Stomach smooth muscle (tissue), 2 donors: ENCODE results near the gene MAPK1IP1L.
"Not testable (repeated sequence)": the region's sequence is repeated elsewhere in the genome, so short reads cannot be mapped to it uniquely, and the experiment has no call there.

Source experiments
- H3K27ac ChIP-seq: one replicate; pipeline ENCODE4 v1.7.0; 2013; ENCODE audit warnings: mild to moderate bottlenecking, low read length, inconsistent platforms
- H3K27me3 ChIP-seq, 2 donors: one replicate each; pipeline ENCODE4 v1.7.0; 2013; ENCODE audit warnings: low read length in 2 of 2; ENCODE audit not compliant: insufficient read depth in 2 of 2, control insufficient read depth in 1 of 2
- H3K36me3 ChIP-seq, 2 donors: one replicate each; pipeline ENCODE4 v1.7.0; 2013; ENCODE audit warnings: low read length in 2 of 2; ENCODE audit not compliant: control insufficient read depth in 2 of 2, insufficient read depth in 2 of 2
- H3K4me1 ChIP-seq: one replicate; pipeline ENCODE4 v1.7.0; 2013; ENCODE audit warnings: low read length; ENCODE audit not compliant: control insufficient read depth, insufficient read depth
- H3K4me3 ChIP-seq, 2 donors: one replicate each; pipeline ENCODE4 v1.7.0; 2013; ENCODE audit warnings: low read length in 2 of 2
- H3K9ac ChIP-seq, 2 donors: one replicate each; pipeline ENCODE4 v1.7.0; 2013; ENCODE audit warnings: low read length in 2 of 2, mild to moderate bottlenecking in 1 of 2
- H3K9me3 ChIP-seq, 2 donors: one replicate each; pipeline ENCODE4 v1.7.0; 2013; ENCODE audit warnings: low read length in 2 of 2; ENCODE audit not compliant: control insufficient read depth in 2 of 2
- donor health status: healthy.
- donor health status: Pancreatic carcinoma.

MAPK1IP1L gene

DNA sequence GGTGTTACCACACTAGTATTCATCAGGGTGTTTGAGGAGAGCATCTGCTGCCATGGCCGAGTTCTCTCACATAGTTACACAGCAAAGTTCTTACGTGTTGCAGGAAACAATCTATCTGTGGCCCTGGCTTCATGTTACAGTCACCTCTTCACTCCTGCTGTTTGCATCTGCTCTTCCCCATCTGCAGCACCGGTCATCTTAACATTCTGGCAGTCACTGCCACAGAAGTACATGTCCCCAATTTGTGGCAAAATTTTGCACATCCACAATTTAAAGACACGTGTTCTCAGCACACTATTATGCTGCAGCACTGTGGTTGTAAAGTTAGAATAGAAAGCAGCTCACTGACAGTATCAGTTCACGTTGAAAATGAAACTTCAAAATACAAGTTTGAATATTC, 23.2 kb downstream of the MAPK1IP1L start:
- peak overlapping the region in 1 of 2 donors; percentile 1 for H3K9ac ChIP-seq
- H3K9me3 ChIP-seq: no peaks in the 10 kb centered on the region
- peak overlapping the region in 1 of 2 donors; percentile 17 for H3K4me3 ChIP-seq
- H3K36me3 ChIP-seq: no peaks in the 10 kb centered on the region
- H3K27me3 ChIP-seq: no peaks in the 10 kb centered on the region
- peaks cover 18% of the 10 kb centered on the region for H3K4me1 ChIP-seq
- H3K27ac ChIP-seq: no peak overlapping the region

DNA sequence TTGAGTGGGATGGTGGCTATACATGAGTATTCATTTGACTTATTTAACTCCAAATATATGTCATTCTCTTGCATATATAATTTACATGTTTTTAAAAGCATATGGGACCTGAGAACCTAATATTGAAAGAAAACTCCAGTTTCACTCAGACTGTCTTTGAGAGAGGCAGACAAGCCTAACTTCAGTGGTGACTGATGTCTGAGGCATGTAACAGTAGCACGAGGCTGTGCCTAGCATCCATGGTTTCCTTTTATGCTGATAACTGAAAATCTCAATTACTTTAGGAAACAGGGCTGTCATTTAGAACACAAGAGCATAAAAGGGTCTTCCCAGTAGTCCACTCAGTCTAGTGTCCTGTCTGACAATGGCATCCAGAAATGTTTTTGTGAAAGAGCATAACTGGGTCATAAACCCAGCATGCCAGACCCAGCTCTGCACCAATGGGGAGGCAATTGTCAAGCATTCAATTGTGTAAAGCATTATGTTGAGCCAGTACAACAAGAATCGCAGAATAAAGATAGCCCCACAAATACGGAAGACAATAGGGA, 24.3 kb downstream of the MAPK1IP1L start:
- Histone ChIP-seq H3K36me3 (no peaks in the 10 kb centered on the region), H3K9me3 (no peaks in the 10 kb centered on the region), H3K4me3 (no peak overlapping the region), H3K27ac (no peak overlapping the region), H3K27me3 (no peaks in the 10 kb centered on the region), H3K9ac (no peak overlapping the region), H3K4me1 (peaks cover 18% of the 10 kb centered on the region)

DNA sequence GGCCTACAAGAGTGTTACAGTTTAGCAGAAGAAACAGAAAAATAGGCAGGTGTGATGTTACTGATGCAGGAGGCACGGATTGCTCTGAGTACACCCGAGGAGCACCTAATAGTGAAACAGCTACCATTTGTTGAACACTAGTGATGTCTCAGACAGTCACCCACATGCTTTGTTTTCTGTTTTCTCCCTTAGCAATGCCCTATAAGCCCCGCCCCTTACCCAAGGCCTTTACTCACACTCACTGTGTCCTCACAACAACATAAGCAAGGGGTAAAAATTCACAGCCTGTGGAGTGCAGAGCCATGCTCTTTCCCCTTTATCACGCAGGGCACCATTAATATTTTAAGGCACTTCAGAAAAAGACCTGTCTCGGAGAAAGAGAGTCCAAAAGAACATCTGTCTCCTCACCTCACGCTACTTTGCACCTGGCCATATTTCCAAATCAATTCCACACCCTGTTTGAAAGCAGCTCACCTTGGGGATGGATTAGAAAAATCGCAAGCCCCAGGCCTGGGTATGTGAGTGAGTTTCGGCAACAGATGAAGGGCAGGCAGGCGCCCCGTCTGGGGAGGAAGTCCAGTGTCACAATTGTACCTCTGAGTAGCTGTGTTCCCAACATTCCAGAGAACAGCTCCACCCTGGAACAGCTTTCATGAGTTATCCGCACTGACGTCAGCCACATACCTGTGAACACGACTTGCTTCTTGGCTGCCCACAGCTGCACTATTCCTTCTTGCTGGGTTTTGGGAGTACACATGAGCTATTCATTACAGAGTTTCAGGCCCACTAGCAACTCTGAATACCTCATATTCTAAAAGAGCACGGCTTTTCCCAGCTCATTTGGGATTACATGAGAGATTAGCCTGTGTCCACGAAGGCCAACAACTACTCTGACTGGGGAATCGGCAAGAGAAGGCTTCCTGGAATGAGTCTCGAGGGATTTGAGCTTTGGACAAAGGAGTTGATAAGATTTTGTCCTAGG, 26.0 kb downstream of the MAPK1IP1L start:
- Histone ChIP-seq H3K36me3 (no peaks in the 10 kb centered on the region), H3K4me1 (peaks cover 14% of the 10 kb centered on the region), H3K9me3 (no peaks in the 10 kb centered on the region)

DNA sequence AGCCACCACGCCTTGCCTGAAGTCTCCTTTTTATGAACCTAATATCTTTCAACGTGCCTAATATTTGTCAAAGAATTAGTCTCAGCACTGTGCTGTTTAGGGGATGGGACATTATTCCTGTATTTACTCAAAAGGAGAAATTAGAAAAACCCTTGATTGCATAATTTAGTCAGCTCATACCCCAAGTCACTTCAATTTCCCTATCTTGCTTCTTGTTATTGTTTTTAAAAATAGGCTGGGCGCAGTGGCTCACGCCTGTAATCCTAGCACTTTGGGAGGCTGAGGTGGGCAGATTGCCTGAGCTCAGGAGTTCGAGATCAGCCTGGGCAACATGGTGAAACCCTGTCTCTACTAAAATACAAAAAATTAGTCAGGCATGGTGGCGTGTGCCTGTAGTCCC, 28.5 kb downstream of the MAPK1IP1L start:
- not testable (repeated sequence) for H3K4me1 ChIP-seq, H3K27me3 ChIP-seq, H3K9ac ChIP-seq, H3K36me3 ChIP-seq, H3K9me3 ChIP-seq, H3K4me3 ChIP-seq, H3K27ac ChIP-seq

More for the DNA sequence above, 26.0 kb downstream of the MAPK1IP1L start:
- Histone ChIP-seq H3K9ac (no peak overlapping the region), H3K4me3 (no peak overlapping the region), H3K27ac (no peak overlapping the region), H3K27me3 (no peaks in the 10 kb centered on the region)

DNA sequence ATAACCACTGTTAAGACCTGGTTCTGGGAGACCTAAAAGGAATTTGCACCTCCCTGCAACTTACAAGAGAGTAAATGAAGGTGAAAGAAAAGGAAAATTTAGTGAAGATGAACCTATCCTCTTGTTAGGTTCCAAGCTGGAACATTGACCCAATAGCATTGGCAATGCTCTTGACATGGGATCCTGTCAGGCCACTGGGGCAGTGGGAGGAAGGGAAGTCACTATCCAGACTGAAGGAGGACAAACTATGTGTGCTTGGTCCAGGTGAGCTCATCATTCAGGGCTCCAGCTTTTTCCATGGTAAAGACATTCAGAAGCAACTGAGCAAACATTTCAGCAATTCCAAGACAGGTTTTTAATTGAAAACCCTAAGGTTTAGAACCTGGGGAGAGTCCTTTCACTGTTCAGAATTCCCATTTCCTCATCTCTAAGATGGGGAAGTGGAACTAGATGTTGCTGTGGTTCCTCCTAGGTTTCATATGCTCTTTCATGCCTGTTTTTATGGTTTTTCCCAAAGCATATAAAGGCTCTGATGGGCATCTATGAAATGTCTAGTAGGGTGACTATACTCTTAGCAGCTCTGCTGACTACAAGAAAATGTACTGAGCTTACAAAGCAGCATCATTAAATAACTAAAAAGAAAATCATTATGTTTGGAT, 33.1 kb downstream of the MAPK1IP1L start:
- H3K36me3 ChIP-seq: no peaks in the 10 kb centered on the region
- no peak overlapping the region for H3K4me3 ChIP-seq
- no peaks in the 10 kb centered on the region for H3K9me3 ChIP-seq
- H3K9ac ChIP-seq: no peak overlapping the region
- no peaks in the 10 kb centered on the region for H3K27me3 ChIP-seq
- H3K27ac ChIP-seq: no peak overlapping the region
- peaks cover 3% of the 10 kb centered on the region for H3K4me1 ChIP-seq

DNA sequence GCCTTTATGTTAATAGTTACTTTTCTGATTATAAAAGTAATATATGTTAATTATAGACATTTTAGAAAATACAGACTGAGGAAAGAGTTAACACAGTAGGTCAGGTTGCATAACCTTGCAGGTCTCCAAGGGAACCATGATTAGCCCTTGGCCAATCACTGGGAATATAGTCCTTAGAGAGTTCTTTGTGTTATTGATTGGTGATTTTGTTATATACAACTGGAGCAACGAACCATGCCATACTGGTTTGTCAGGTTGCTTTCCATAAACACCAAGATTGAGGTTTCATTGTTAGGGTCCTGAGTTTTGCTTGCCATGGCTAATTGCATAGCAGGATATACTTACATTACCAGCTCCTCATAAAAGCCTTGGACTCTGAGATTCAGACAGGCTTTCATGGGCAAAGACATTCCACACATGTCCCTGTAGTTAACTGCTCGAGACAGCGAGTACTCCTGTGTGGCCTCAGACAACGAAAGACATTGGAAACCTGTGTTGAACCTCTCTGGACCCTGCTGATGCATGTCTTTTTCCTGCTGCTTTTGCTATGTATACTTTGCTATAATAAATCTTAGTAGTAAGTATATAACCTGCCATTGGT, 33.7 kb downstream of the MAPK1IP1L start:
- Histone ChIP-seq H3K9me3 (no peaks in the 10 kb centered on the region), H3K27me3 (no peaks in the 10 kb centered on the region), H3K9ac (no peak overlapping the region), H3K4me1 (peaks cover 3% of the 10 kb centered on the region), H3K36me3 (no peaks in the 10 kb centered on the region), H3K27ac (no peak overlapping the region), H3K4me3 (no peak overlapping the region)

DNA sequence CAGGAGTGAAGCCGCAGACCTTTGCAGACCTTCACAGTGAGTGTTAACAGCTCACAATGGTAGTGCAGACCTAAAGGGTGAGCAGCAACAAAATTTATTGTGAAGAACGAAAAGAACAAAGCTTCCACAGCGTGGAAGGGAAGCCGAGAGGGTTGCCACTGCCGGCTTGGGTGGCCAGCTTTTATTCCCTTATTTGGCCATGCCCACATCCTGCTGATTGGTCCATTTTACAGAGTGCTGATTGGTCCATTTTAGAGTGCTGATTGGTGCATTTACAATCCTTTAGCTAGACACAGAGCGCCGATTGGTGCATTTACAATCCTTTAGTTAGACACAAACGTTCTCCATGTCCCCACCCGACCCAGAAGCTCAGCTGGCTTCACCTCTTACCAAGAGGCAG, 35.5 kb downstream of the MAPK1IP1L start:
- H3K9me3 ChIP-seq: no peaks in the 10 kb centered on the region
- no peak overlapping the region for H3K4me3 ChIP-seq
- H3K36me3 ChIP-seq: no peaks in the 10 kb centered on the region
- no peak overlapping the region for H3K27ac ChIP-seq
- no peak overlapping the region for H3K9ac ChIP-seq
- H3K4me1 ChIP-seq: peaks cover 3% of the 10 kb centered on the region
- H3K27me3 ChIP-seq: no peaks in the 10 kb centered on the region

DNA sequence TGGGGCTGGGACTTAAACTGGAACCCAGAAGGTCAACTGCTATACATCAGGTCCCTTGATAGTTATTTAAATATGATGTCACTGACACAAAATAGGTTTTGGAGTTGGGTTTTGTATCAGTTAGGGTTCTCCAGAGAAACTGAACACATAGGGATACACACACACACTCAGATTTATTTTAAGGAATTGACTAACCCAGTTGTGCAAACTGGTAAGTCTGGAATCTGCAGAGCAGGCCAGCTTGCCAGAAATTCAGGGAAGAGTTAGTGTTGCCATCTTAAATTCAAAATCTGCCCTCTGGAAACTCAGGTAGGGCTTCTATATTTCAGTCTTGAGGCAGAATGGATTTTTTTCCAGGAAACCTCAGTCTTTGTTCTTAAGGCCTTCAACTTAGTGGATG, 36.9 kb downstream of the MAPK1IP1L start:
- Histone ChIP-seq H3K27ac (no peak overlapping the region), H3K9me3 (no peaks in the 10 kb centered on the region), H3K4me3 (no peak overlapping the region), H3K36me3 (no peaks in the 10 kb centered on the region), H3K9ac (no peak overlapping the region), H3K27me3 (no peaks in the 10 kb centered on the region), H3K4me1 (peaks cover 3% of the 10 kb centered on the region)

DNA sequence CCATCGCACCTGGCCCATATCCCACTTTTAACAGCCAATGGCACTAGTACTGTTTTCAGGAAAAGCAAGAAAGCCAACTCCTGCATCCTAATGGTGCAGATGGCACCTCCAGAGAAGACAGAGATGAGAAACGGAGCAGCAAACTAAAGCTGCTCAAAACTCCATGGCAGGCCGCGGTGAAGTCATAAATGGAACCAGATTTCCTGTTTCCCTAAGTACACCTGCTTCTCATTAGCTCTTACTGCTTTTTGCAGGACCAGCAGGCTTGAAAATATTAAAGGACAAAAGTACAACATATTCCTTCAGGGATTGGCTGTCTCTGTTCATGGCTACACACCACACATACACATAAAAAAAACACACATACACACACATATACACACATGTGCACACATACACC, 40.9 kb downstream of the MAPK1IP1L start:
- Histone ChIP-seq H3K36me3 (no peaks in the 10 kb centered on the region), H3K4me1 (peaks cover 3% of the 10 kb centered on the region), H3K27me3 (no peaks in the 10 kb centered on the region), H3K9me3 (no peaks in the 10 kb centered on the region), H3K4me3 (no peak overlapping the region), H3K9ac (no peak overlapping the region), H3K27ac (no peak overlapping the region)

DNA sequence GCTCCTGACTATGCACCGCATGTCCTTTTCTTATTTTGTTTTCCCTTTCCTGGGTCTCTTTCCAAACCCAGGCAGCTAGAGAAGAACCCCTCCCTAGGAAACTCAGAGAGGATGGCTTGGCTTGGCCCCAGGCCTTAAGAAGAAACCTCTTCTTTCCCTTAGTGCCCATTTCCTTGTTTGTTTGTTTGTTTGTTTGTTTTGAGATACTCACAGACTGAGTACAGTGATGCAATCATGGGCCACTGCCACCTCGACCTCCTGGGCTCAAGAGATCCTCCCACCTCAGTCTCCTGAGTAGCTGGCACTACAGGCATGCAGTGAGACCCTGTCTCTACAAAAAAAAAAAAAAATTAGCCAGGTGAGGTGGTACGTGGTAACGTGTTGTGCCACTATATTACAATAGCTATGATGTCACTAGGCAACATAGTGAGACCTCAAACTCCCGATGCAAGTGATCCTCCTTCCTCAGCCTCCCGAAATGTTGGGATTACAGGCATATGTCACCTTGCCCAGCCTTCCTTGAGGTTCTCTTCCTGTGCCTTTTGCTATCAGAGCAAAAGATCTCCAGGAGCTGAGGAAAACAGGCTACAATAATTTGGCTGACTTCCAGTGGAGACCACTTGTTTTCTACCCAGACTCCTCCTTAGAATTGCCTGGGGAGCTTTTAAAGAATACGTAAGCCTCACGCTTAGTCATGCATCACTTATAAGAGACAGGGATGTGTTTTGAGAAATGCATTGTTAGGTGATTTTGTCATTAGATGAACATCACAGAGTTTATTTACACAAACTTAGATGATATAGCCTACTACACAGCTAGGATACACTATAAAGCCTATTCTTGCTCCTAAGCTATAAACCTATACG, 43.1 kb downstream of the MAPK1IP1L start:
- Histone ChIP-seq H3K9me3 (no peaks in the 10 kb centered on the region), H3K4me1 (no peaks in the 10 kb centered on the region), H3K36me3 (no peaks in the 10 kb centered on the region), H3K27me3 (no peaks in the 10 kb centered on the region), H3K9ac (no peak overlapping the region), H3K27ac (no peak overlapping the region), H3K4me3 (no peak overlapping the region)
